GM12891 (cell line): ENCODE results near the gene RAB1B.
A peak's percentile ranks its signal among the peaks of the same experiment; 100 is the strongest.
"Not testable (repeated sequence)": the region's sequence is repeated elsewhere in the genome, so short reads cannot be mapped to it uniquely, and the experiment has no call there.

Source experiments
- DNase-seq: peaks from one replicate; pipeline ENCODE4 v3.0.0; 2011; ENCODE audit warnings: low spot score; ENCODE audit not compliant: insufficient read length
- FAIRE-seq: peaks from 2 replicates; lab custom pipeline; 2011; peaks lifted over from hg19 to GRCh38; lab: Jason Lieb, UNC
- PAX5 ChIP-seq: IDR thresholded peaks from 2 replicates; pipeline ENCODE4 v1.6.1; 2011; ENCODE audit warnings: low read length, moderate library complexity, mild to moderate bottlenecking; ENCODE audit not compliant: insufficient read depth, severe bottlenecking
- POLR2A ChIP-seq: IDR thresholded peaks from 2 replicates; pipeline ENCODE4 v1.6.1; 2011; ENCODE audit warnings: low read depth, low read length, control low read depth
- POLR2AphosphoS5 ChIP-seq: IDR thresholded peaks from 2 replicates; pipeline ENCODE4 v1.6.1; 2011; ENCODE audit warnings: low read depth, low read length, control low read depth
- POU2F2 ChIP-seq: IDR thresholded peaks from 2 replicates; pipeline ENCODE4 v1.6.1; 2011; ENCODE audit warnings: low read depth, mild to moderate bottlenecking, control low read depth, low read length, moderate library complexity
- SPI1 ChIP-seq: IDR thresholded peaks from 2 replicates; pipeline ENCODE4 v1.6.1; 2011; ENCODE audit warnings: low read depth, low read length, control low read depth
- TAF1 ChIP-seq: IDR thresholded peaks from 2 replicates; pipeline ENCODE4 v1.6.1; 2011; ENCODE audit warnings: low read depth, low read length, control low read depth

RAB1B gene

DNA sequence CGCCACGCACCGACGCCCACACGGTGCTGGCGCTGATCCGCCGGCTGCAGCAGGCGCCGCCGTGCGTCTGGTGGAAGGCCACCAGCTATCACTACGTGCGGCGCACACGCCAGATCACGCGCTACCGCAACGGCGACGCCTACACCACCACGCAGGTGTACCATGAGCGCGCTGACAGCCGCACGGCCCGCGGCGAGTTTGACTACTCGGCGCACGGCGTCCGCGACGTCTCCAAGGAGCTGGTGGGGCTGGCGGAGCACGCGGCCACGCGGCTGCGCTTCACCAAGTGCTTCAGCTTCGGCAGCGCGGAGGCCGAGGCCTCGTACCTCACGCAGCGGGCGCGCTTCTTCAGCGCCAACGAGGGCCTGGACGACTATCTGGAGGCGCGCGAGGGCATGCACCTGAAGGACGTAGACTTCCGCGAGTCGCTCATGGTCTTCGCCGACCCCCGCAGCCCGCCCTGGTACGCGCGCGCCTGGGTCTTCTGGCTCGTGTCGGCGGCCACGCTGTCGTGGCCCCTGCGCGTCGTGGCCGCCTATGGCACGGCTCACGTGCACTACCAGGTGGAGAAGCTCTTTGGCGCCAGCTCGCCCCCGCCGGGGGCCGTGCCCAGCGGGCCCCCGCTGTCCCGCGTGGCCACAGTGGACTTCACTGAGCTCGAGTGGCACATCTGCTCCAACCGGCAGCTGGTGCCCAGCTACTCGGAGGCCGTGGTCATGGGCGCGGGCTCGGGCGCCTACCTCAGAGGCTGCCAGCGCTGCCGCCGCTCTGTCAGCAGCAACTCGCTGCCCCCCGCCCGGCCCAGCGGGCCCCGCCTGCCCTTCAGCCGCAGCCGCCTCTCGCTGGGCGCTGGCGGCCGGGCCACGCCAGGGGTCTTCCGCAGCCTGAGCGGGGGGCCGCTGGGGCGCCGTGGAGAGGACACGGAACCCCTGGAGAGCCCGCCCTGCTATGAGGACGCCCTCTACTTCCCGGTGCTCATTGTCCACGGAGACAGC, 26.5 kb downstream of the RAB1B start:
- FAIRE-seq (no peak), DNase-seq (no peak)
- TF ChIP-seq POLR2AphosphoS5 (no peak), TAF1 (no peak), POU2F2 (no peak), SPI1 (no peak), PAX5 (no peak), POLR2A (no peak)

DNA sequence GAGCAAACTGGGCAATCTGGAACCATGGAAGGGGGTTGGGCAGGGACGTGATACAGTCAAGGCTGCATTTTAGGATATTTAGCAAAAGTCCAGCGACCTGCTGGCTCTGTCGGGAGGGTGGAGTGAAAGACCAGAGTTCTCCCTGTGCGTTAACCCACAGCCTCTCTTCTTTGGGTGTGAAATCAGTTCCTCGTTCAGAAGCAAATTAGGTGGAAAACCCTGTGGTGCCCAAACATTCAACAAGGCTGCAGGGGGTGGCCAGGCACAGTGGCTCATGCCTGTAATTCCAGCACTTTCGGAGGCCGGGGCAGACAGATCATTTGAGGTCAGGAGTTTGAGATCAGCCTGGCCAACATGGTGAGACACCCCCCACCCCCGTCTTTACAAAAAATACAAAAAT, 29.2 kb downstream of the RAB1B start:
- FAIRE-seq (no peak), DNase-seq (no peak)
- no peak for TF ChIP-seq POU2F2
- TF ChIP-seq SPI1: no peak
- TF ChIP-seq PAX5: no peak
- TF ChIP-seq POLR2AphosphoS5: no peak
- no peak for TF ChIP-seq TAF1
- TF ChIP-seq POLR2A: no peak

GRCh38 chr11:66299186-66299585, 30.7 kb downstream of the RAB1B start:
- DNase-seq: no peak
- no peak for FAIRE-seq
- TF ChIP-seq PAX5: no peak

DNA sequence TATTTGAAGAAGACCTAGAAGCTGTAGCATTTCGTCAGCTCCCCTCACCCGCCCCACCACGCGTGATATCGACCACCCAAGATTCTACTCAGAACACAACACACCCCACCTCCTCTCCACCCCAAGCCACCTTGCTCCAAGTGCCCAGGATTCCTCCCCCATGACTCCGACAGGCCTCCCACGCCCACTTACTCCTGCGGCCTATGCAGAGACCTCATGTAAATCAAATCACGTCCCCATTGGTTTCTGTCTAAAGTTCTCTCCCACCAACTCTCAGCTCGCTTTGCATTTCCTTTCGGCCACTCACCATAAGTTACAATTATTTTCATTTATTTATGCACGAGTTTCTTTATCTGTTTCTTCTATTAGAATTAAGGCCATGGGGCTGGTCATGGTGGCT, 34.2 kb downstream of the RAB1B start:
- no peak for FAIRE-seq
- DNase-seq: no peak
- TF ChIP-seq POLR2A: no peak
- no peak for TF ChIP-seq POLR2AphosphoS5
- no peak for TF ChIP-seq POU2F2
- no peak for TF ChIP-seq TAF1

GRCh38 chr11:66309475-66309874, 41.0 kb downstream of the RAB1B start:
- DNase-seq: no peak
- no peak for FAIRE-seq
- no peak for TF ChIP-seq TAF1
- no peak for TF ChIP-seq SPI1
- TF ChIP-seq POLR2A: no peak

- FAIRE-seq (no peak), DNase-seq (no peak)
- no peak for TF ChIP-seq POU2F2
- no peak for TF ChIP-seq SPI1
- no peak for TF ChIP-seq POLR2A
- no peak for TF ChIP-seq PAX5
- TF ChIP-seq POLR2AphosphoS5: no peak
- TF ChIP-seq TAF1: no peak
These were observed 41.9 kb downstream of the RAB1B start for GRCh38 chr11:66310324-66310723.

DNA sequence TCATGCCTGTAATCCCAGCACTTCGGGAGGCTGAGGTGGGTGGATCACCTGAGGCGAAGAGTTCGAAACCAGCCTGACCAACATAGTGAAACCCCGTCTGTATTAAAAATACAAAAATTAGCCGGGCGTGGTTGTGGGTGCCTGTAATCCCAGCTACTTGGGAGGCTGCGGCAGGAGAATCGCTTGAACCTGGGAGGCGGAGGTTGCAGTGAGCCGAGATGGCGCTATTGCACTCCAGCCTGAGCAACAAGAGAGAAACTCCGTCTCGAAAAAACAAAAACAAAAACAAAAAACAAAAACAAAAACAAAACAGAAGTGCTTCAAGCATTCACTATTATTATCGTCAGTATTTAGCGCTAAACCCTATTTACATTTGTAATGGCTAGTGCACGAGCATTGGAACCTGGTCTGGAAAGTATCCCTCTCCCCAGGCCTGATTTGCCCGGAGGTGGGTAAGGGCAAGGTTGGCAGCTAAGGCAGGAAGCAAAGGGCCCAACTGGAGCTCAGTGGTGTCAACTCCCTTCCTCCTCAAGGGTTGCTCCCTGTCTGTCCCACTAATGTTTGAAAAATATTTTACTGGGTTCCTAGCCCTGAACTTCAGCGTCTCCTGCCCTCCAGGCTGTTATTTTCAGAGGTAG, 42.5 kb downstream of the RAB1B start:
- not testable (repeated sequence) for FAIRE-seq, DNase-seq

- DNase-seq: no peak
- FAIRE-seq: no peak
- TF ChIP-seq POLR2AphosphoS5 (no peak), POLR2A (no peak), PAX5 (no peak), TAF1 (no peak), SPI1 (no peak), POU2F2 (no peak)
These were observed 43.1 kb downstream of the RAB1B start for GRCh38 chr11:66311470-66311964.

- DNase-seq (peak; percentile 90), FAIRE-seq (peak; percentile 98)
- TF ChIP-seq POLR2A (no peak), POU2F2 (no peak), SPI1 (no peak), TAF1 (no peak), POLR2AphosphoS5 (no peak), PAX5 (no peak)
These were observed 43.6 kb downstream of the RAB1B start for GRCh38 chr11:66311965-66312548.

GRCh38 chr11:66312549-66313320, 44.3 kb downstream of the RAB1B start:
- peak; percentile 94 for DNase-seq
- no peak for FAIRE-seq
- TF ChIP-seq PAX5: no peak
- no peak for TF ChIP-seq POLR2AphosphoS5
- TF ChIP-seq SPI1: no peak
- no peak for TF ChIP-seq POLR2A
- no peak for TF ChIP-seq TAF1
- TF ChIP-seq POU2F2: no peak
